HG03565 (cell line): ENCODE measurements around the gene UGGT1.

Experiments used
- ATAC-seq: cut with Tn5 transposase; IDR thresholded peaks from one replicate; pipeline ENCODE4 v1.9.1; 2021; ENCODE audit warnings: mild to moderate bottlenecking, moderate library complexity; ENCODE audit not compliant: unreplicated experiment

UGGT1 gene

DNA sequence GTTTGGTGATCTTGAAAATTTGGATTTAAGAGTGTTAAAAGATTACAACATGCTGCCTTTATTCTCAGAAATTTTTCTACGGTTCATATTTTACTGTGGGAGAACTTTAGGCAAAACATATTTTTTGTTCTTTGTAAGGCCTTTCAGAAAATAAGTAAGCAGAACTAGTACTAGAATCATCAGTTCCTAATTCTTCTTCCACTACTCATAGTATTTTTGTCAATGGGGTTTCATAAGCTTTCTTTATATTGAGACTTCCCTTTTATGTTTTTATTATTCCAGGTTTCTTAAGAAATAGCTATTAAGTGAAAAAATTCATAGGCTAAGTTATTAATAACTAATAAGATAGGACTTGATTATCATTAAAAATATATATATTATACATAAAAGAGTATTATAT, 12.4 kb downstream of the UGGT1 start:
- no peak for ATAC-seq

DNA sequence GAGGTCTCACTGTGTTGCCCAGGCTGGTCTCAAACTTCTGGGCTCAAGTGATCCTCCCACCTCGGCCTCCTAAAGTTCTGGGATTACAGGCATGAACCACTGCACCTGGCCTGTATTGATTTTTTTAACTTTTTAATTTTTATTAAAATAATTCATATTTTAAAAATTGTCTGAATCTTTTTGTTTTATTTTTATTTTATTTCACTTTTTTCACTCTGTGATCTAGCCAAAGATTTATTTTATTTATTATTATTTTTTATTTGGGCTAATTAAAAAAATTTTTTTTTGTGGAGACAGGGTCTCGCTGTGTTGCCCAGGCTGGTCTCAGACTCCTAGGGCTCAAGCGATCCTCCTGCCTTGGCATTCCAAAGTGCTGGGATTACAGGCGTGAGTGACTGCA, 14.1 kb downstream of the UGGT1 start:
- ATAC-seq, result no peak

- ATAC-seq, result no peak
These were observed 17.2 kb downstream of the UGGT1 start for GRCh38 chr2:128108166-128108565.

DNA sequence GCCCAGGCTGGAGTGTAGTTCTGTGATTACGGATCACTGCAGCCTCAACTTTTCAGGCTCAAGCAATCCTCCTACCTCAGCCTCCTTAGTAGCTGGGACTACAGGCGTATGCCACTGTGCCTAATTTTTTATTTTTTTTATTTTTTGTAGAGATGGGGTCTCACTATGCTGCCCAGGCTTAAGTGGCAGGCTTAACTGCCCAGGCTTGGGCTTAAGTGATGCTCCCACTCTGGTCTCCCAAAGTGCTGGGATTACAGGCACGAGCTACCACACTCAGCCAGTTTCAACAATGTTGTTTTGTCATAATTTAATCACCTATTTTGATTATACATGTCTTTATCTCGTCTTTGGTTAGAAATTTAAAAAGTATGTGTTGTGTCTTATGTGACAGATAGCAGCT, 18.2 kb downstream of the UGGT1 start:
- ATAC-seq, result no peak

DNA sequence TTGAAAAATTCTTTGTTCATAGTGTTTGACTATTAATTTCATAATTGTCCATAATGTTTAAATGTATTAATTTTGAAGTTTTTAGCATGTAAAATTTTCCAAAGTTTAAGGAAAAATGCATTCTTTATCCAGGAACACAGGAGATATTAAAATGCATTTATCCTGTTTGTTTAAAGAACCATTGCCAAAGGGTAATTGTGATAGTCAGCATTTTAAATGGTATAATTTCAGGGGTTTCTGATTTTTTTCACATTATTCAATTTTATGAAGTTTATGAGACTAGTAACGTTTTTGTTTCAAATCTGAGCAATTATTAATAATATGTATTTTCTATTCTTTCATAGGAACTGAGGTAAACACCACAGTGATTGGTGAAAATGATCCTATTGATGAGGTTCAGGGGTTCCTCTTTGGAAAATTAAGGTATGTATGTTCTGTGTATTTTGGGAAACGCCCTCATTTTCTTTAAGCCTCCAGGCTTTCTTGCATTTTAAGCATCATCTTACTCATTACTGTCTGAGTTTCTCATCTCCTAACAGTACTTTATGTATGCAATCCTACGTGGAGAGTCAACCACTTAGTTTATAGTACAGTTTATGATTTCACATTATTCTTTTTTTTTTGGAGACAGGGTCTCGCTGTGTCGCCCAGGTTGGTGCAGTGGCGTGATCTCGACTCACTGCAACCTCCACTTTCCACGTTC, 25.1 kb downstream of the UGGT1 start:
- no peak for ATAC-seq

GRCh38 chr2:128134573-128134972, 43.6 kb downstream of the UGGT1 start:
- ATAC-seq, result no peak

DNA sequence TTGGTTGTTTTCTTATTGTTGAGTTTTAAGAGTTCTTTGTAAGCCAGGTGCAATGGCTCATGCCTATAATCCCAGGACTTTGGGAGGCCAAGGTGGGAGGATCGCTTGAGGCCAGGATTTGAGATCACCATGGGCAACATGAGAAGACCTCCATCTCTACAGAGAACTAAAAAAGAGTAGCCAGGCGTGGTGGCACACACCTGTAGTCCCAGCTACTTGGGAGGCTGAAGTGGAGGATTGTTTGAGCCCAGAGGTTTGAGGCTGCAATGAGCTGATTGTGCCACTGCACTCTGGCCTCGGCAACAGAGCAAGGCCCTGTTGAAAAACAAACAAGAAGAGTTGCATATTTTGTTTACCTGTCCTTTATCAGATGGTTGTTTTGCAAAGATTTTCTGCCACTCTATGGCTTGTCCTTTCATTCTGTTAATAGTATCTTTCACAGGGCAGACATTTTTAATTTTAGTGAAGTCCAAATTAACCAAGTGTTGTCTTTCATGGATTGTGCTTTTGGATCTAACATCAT, 46.2 kb downstream of the UGGT1 start:
- ATAC-seq, result no peak

GRCh38 chr2:128139624-128140023, 48.6 kb downstream of the UGGT1 start:
- ATAC-seq, result no peak

GRCh38 chr2:128145651-128146050, 54.7 kb downstream of the UGGT1 start:
- no peak for ATAC-seq

DNA sequence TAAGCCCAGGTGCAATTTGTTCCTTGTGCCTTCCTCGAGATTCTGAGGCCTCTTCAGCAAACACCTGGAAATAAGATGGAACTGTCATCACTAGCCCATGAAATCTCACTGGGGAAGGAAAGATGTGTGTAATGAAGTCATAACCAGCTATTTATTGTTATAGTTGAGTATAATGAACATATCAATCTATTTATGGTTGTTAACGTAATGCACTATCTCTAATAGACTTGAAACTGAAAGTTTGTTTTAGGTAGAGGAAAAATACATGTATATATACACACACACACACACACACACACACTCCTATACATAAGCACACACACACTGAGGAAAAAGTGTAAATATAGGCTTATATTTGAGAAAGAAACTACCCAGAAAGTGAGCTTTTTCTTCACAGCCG, 62.8 kb downstream of the UGGT1 start:
- no peak for ATAC-seq

DNA sequence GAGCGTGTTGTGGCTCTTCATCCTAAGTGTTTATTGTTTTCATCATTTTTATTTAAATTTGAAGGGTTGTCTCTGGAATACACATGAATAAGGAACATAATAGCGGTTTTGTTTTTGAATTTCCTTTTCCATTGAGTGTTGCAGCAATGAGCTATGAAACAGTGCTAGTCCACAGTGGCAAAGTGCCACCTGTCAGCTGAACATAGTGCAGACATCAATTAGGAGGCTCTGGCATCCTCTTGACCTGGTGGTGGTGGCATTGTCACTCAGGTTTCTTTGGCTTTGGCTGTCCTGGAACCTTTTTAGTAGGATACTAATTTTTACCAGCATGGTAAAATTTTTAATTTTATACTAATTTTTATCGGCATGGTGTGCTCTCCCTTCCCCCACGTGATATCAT, 63.2 kb downstream of the UGGT1 start:
- ATAC-seq, result no peak

DNA sequence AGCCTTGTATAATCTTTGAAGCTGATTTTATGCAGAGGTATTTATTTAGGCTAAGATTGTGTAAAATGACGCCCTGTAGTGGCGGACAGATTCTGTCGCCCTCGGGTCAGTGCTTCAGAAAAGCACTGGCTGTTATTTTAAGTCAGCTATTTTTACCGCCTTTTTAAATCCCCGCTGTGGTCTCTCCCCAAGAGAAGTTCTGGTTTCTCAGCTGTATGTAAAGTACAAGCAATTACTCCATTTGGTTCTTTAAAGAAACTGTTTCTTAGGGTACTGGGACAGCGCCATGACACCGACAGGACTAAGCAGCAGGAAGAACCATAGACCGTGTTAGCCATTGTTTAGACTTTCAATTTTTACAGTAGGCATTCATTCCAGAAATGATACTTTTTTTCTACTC, 65.0 kb downstream of the UGGT1 start:
- no peak for ATAC-seq

DNA sequence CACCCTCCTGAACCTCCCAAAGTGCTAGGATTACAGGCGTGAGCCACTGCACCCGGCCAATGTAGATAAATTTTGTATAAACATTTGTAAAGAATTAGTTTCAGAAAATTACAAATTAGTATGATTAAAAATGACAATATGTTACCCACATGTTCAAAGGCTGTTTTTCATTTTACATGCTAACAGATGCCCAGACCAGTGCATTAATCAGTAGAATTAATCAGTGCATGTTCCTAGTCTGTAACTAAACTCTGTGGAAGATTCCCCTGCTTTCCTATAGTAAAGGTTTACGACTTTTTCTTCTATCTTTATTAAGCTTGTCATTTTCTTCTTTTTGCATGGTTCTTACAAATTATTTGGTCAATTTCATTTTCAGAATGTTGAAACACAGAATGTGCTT, 65.8 kb downstream of the UGGT1 start:
- ATAC-seq, result no peak

DNA sequence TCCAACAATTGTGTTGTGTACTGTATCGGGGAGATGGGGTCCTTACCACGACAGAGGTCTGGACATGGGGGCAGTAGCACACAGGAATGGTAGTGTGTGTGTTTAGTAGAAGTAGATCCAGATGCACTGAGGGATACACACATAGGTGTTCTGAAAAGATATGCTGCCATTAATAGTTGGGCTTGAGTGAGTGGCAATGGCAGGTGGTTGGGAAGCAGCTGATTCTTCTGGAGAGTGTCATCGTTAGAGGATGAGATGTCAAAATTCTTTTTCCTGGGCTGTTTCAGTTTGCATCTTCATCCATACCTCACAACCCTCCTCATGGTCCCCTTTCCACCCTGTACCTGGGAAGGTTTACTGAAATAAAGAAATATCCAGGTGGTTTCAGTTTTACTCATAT, 66.6 kb downstream of the UGGT1 start:
- ATAC-seq, result no peak

DNA sequence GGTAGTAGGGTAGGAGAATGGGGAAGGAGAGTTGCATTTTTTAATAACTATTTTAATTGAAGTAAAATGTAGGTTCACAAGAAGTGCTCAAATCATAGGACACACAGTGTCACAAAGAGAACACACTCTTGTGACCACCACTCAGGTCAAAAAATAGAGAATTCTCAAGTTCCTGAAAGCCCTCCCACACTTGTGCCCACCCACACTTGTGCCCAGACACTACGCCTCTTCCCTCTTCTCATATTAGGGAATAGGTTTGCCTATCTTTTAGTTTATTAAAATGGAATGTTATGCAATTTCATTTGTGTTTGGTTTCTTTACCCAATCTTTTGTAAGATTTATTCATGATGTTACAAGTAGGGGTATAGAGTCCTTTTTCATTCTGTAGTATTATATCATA, 67.2 kb downstream of the UGGT1 start:
- no peak for ATAC-seq

DNA sequence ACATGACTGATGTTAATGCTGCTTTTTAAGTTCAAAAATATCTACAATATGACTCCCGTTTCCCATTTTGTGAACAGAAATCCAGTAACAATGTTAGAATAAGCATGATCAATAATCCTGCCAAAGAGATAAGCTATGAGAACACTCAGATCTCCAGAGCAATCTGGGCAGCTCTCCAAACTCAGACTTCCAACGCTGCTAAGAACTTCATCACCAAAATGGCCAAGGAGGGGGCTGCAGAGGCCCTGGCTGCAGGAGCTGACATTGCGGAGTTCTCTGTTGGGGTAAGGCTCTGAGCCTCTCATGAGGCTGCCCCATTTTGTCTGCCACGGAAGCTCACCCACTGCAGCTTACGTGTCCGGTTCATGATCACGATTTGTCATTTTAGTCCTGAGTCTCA, 68.4 kb downstream of the UGGT1 start:
- ATAC-seq, result no peak

- no peak for ATAC-seq
These were observed 69.7 kb downstream of the UGGT1 start for GRCh38 chr2:128160616-128161275.

- ATAC-seq, result no peak
These were observed 71.3 kb downstream of the UGGT1 start for GRCh38 chr2:128162266-128162665.

GRCh38 chr2:128164311-128164710, 73.3 kb downstream of the UGGT1 start:
- no peak for ATAC-seq

DNA sequence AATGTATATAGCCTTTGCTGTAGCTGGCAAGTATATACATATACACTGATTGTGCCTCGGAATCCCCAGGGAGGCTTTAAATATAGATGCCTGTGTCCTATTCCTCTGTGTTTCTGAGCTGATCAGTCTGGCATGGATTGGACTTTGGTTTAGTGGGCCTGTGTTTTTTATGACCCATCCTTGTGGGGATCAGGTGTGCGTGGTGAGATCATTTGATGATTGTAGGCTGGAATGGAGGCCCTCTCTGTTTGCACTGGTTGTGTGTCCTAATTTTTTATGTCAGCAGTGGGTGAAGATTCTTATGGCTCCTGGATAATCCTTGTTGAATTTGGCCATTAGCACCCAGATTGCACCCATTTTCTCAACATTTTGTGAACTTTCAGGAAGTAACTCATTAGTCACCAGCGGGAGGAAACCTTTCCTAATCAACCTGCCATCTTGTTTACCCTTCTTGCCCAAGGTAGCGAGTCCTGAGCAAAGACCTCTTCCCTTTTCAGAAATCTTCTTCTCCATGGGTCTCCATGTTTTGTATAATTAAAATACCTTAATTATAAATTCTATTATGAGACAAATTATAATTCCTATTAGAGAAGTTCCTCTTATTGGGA, 75.8 kb downstream of the UGGT1 start:
- ATAC-seq, result no peak

DNA sequence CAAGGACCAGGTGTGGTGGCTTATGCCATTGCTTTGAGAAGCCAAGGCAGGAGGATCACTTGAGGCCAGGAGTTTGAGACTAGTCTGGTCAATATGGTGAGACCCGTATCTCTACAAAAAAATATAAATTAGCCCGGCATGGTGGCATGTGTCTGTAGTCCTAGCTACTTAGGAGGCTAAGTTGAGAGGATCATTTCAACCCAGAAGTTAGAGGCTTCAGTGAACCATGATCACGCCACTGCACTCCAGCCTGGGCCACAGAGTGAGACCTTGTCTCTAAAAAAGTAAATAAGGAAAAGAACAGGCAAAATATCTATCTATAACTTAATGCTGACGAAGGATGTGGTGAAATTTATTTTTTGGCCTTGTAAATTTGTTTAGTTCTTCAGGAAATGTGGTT, 78.1 kb downstream of the UGGT1 start:
- no peak for ATAC-seq

GRCh38 chr2:128169497-128169896, 78.5 kb downstream of the UGGT1 start:
- ATAC-seq, result no peak
